ENCODE results near the gene TDRD10.

DNA sequence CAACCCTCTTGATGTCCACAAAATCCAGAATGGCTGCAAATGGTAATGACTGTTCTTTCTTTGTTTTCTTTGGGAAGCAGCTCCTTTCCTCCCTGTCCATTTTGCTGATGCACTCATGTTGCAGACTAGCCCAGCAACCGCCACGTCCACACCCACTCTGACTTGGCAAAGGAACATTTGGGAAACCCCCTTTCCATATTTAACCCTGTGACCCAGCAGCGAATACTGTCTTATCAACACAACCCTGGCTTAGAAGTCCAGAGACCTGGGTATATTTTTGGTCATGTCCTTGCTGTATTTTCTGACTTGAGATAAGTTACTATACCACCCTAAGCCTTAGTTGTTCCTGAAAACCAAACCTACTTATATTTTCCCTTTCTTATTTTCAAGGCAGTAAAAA, 18.3 kb downstream of the TDRD10 start:
- TF ChIP-seq, protein P1, sequence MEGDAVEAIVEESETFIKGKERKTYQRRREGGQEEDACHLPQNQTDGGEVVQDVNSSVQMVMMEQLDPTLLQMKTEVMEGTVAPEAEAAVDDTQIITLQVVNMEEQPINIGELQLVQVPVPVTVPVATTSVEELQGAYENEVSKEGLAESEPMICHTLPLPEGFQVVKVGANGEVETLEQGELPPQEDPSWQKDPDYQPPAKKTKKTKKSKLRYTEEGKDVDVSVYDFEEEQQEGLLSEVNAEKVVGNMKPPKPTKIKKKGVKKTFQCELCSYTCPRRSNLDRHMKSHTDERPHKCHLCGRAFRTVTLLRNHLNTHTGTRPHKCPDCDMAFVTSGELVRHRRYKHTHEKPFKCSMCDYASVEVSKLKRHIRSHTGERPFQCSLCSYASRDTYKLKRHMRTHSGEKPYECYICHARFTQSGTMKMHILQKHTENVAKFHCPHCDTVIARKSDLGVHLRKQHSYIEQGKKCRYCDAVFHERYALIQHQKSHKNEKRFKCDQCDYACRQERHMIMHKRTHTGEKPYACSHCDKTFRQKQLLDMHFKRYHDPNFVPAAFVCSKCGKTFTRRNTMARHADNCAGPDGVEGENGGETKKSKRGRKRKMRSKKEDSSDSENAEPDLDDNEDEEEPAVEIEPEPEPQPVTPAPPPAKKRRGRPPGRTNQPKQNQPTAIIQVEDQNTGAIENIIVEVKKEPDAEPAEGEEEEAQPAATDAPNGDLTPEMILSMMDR (IDR thresholded peaks at IDR 0.05; ENCODE audit: insufficient read depth, low read depth, low read length): no peak
- TF ChIP-seq EZH2 (IDR thresholded peaks at IDR 0.05; ENCODE audit: insufficient read depth, low read length): no peak

Data from astrocyte (in vitro differentiated cells and primary cell).